Measurements from ENCODE around the gene MFN2.

DNA sequence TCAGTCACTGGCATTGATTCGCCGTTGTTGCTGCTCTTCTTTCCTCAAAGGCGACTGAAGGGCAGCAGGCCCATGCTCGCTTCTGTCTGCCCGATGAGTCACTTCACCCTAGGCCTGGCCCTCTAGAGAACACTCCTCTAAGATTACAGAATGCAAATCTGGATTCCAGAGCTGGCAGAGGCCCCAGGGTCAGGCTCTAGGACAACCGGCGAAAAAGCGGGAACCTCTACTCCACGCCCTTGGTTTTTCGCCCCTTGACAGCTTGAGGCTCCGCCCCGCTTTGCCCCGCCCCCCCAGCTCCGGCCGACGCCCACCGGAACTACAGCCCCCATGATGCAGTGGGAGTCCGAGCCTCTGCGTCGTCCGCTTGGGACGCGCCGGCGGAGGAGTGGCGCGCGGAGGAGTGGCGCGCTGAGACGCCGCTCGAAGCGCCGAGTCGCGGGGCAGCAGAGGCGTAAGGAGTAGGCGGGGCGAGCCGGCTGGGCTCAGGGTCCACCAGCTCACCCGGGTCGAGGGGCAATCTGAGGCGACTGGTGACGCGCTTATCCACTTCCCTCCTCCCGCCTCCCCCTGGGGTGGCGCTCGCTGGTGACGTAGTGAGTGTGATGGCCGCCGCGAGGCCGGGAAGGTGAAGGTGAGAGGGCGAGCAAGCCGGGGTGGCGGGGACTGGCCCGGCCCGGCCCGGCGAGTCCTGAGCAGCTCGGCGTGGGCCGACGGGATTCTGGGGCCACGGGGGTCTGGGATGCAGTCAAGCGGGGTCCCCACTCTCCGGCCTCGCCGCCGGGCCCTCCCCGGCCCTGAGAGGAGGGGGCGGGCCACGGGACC, at the start of gene MFN2:
- TF ChIP-seq POLR2A (IDR thresholded peaks at IDR 0.05) (peak in 1 of 2 donors; percentile 45), CTCF (IDR thresholded peaks at IDR 0.05) (peak in 1 of 5 experiments; percentile 43), EP300 (IDR thresholded peaks at IDR 0.05) (peak; percentile 91)
